Caco-2 (cell line): ENCODE results near the gene CNFN. TPM values are rescaled to one million over a fixed set of nuclear protein-coding genes. Genes with fewer than 3 reads are reported as not detected.

Experiments
- BruUV-seq: library from RNA; stranded (reverse); fragments of 400-500 nt; replicated peaks from 2 replicates; lab custom pipeline; 2021; lab: Mats Ljungman, UMichigan
- CTCF ChIA-PET: fragments of 300-600 bp; sonication (Branson Sonifier 250); formaldehyde crosslinking; loops from one replicate; lab custom pipeline; 2022; ENCODE audit warnings: antibody characterized with exemption; lab: Charles Lee
- POLR2A ChIA-PET: fragments of 300-600 bp; sonication (Branson Sonifier 250); formaldehyde crosslinking; loops from one replicate; lab custom pipeline; 2022; ENCODE audit warnings: antibody characterized with exemption; lab: Charles Lee
- DNase-seq, 2 experiments: peaks; one replicate each; pipeline versions ENCODE4 v3.0.0 to v3.0.0-alpha.2; 2020 to 2022
- H3K27me3 ChIP-seq: replicated peaks from 2 replicates; pipeline ENCODE4 v1.6.0; 2011; ENCODE audit warnings: low read length; ENCODE audit not compliant: control insufficient read depth, insufficient read depth
- H3K36me3 ChIP-seq: 2 replicates; pipeline ENCODE4 v1.5.1; 2011; ENCODE audit warnings: low read length; ENCODE audit not compliant: control insufficient read depth, insufficient read depth
- H3K4me1 ChIP-seq: fragments of 250-450 bp; sonication (Bioruptor Pico); 2 replicates; pipeline ENCODE4 v1.5.1; 2020; ENCODE audit warnings: mild to moderate bottlenecking
- H3K4me3 ChIP-seq: 2 replicates; pipeline ENCODE4 v1.5.1; 2011; ENCODE audit warnings: low read depth, mild to moderate bottlenecking, control low read depth, low read length
- H3K9me3 ChIP-seq: fragments of 250-450 bp; sonication (Bioruptor Pico); 2 replicates; pipeline ENCODE4 v1.5.1; 2020; ENCODE audit warnings: mild to moderate bottlenecking, moderate library complexity
- H3K27ac Mint-ChIP-seq: one replicate; pipeline ENCODE4 v1.8.0; 2022; ENCODE audit warnings: mixed read lengths; ENCODE audit not compliant: unreplicated experiment
- H3K27me3 Mint-ChIP-seq: one replicate; pipeline ENCODE4 v1.8.0; 2022; ENCODE audit warnings: mixed read lengths; ENCODE audit not compliant: insufficient read depth, unreplicated experiment
- H3K36me3 Mint-ChIP-seq: one replicate; pipeline ENCODE4 v1.8.0; 2022; ENCODE audit warnings: mild to moderate bottlenecking, mixed read lengths; ENCODE audit not compliant: insufficient read depth, unreplicated experiment
- H3K4me1 Mint-ChIP-seq: one replicate; pipeline ENCODE4 v1.8.0; 2022; ENCODE audit warnings: low read depth, mixed read lengths; ENCODE audit not compliant: unreplicated experiment
- H3K4me3 Mint-ChIP-seq: one replicate; pipeline ENCODE4 v1.8.0; 2022; ENCODE audit warnings: mild to moderate bottlenecking, moderate library complexity, mixed read lengths; ENCODE audit not compliant: unreplicated experiment
- H3K9me3 Mint-ChIP-seq: one replicate; pipeline ENCODE4 v1.8.0; 2022; ENCODE audit warnings: mixed read lengths; ENCODE audit not compliant: unreplicated experiment
- intact Hi-C: fragments of 100-400 bp; cut with micrococcal nuclease; formaldehyde crosslinking; loops from one replicate; pipeline ENCODE4 v1.10.0; 2022; ENCODE audit not compliant: unreplicated experiment
- total RNA-seq: library from RNA; stranded (reverse); gene quantifications from 2 replicates; pipeline ENCODE4 v1.2.3, GENCODE V29; 2022
- TF ChIP-seq, protein P1 (sequence below), 2 experiments: fragments of 200-600 bp in 1 of 2; IDR thresholded peaks; 1 replicate in 1 of 2; 2 replicates in 1 of 2; pipeline versions ENCODE4 v1.5.1 to v1.8.0; 2011 to 2022; ENCODE audit warnings: antibody characterized with exemption in 1 of 2, control low read depth in 1 of 2, inconsistent platforms in 1 of 2, low read depth in 1 of 2, low read length in 1 of 2, mild to moderate bottlenecking in 1 of 2, moderate library complexity in 1 of 2; ENCODE audit not compliant: insufficient read depth in 1 of 2, severe bottlenecking in 1 of 2, unreplicated experiment in 1 of 2

Gene CNFN
- total RNA-seq, 1 experiment from 2014 or later = 4.1 TPM

DNA sequence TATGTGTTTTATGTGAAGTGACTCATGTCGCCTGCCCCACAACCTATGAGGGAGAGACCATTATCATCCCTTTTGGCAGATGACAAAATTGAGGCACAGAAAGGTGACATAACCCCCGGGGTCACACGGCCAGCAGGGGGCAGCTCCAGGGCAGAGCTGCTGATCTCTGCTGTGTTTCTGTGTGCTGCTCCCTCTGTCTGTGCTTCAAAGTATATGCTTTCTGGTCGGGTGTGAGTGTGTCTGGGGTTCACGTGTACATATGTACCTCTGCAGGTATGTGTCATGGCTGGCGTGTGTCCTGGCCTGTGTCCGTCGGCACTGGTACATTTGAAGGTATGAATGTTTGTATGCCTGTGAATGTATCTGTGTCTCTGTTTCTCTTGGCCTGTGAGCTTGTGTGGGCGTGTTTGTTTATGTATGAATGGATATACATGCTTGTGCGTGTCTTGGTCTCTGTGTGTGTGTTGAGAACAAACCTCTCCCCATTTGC, 30.0 kb upstream of the CNFN start:
- DNase-seq = peak; percentile 71 to 81
- H3K9me3 ChIP-seq = no peaks in the 10 kb centered on the region
- no peaks in the 10 kb centered on the region for H3K36me3 ChIP-seq
- H3K4me1 ChIP-seq = peaks cover 14% of the 10 kb centered on the region
- no peak overlapping the region for H3K4me3 Mint-ChIP-seq
- BruUV-seq = no TSS peak
- intact Hi-C loops = no loop called here
- H3K4me1 Mint-ChIP-seq = peaks cover 15% of the 10 kb centered on the region
- H3K27me3 Mint-ChIP-seq = no peaks in the 10 kb centered on the region
- TF ChIP-seq, protein P1, sequence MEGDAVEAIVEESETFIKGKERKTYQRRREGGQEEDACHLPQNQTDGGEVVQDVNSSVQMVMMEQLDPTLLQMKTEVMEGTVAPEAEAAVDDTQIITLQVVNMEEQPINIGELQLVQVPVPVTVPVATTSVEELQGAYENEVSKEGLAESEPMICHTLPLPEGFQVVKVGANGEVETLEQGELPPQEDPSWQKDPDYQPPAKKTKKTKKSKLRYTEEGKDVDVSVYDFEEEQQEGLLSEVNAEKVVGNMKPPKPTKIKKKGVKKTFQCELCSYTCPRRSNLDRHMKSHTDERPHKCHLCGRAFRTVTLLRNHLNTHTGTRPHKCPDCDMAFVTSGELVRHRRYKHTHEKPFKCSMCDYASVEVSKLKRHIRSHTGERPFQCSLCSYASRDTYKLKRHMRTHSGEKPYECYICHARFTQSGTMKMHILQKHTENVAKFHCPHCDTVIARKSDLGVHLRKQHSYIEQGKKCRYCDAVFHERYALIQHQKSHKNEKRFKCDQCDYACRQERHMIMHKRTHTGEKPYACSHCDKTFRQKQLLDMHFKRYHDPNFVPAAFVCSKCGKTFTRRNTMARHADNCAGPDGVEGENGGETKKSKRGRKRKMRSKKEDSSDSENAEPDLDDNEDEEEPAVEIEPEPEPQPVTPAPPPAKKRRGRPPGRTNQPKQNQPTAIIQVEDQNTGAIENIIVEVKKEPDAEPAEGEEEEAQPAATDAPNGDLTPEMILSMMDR (IDR thresholded peaks at IDR 0.05; ENCODE audit: insufficient read depth in 1 of 2, low read depth in 1 of 2, low read length in 1 of 2, severe bottlenecking in 1 of 2, unreplicated experiment in 1 of 2) = peak; percentile 90
- H3K4me3 ChIP-seq = no peak overlapping the region
- H3K27ac Mint-ChIP-seq = no peak overlapping the region
- no peaks in the 10 kb centered on the region for H3K27me3 ChIP-seq
- peaks cover 17% of the 10 kb centered on the region for H3K36me3 Mint-ChIP-seq
- CTCF ChIA-PET = interaction anchor here (0.6 to 1.2 kb wide), 8 partner anchors 13 to 1671 kb away, joined by 3 to 9 read pairs (median 3); no protein-coding TSS in a partner anchor
- POLR2A ChIA-PET = interaction anchor here (0.6 kb wide), 1 partner anchor 23 kb away, joined by 3 read pairs; no protein-coding TSS in a partner anchor
- H3K9me3 Mint-ChIP-seq = no peaks in the 10 kb centered on the region

DNA sequence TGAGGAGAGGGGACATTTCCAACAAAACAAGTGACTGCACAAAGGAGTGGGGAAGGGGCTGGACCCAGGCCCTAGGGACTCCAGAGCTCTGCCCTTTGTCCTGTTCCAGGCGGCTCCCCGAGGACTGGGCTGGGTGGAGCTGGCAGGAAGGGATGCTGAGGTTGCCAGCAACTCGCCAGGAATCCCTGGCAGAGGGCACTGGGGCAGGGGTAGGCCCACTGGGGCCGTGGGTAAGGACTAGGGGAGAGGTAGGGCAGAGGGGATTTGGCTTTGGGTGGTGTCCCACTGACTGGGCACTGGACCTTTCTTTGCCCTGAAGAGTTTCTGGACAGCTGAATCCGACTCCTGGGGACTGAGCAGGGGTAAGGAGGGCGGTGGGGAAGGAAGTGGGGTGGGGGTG, 29.2 kb upstream of the CNFN start:
- H3K27me3 Mint-ChIP-seq = no peaks in the 10 kb centered on the region
- intact Hi-C loops = no loop called here
- no peak overlapping the region for H3K4me3 Mint-ChIP-seq
- H3K4me1 ChIP-seq = peaks cover 11% of the 10 kb centered on the region
- CTCF ChIA-PET = interaction anchor here (0.6 to 1.2 kb wide), 3 partner anchors 13 to 82 kb away, joined by 3 read pairs; no protein-coding TSS in a partner anchor
- no peaks in the 10 kb centered on the region for H3K9me3 Mint-ChIP-seq
- no TSS peak for BruUV-seq
- no peaks in the 10 kb centered on the region for H3K27me3 ChIP-seq
- peaks cover 15% of the 10 kb centered on the region for H3K4me1 Mint-ChIP-seq
- no peaks in the 10 kb centered on the region for H3K9me3 ChIP-seq
- POLR2A ChIA-PET = no interaction called here
- TF ChIP-seq, protein P1 (IDR thresholded peaks at IDR 0.05; ENCODE audit: insufficient read depth in 1 of 2, low read depth in 1 of 2, low read length in 1 of 2, severe bottlenecking in 1 of 2, unreplicated experiment in 1 of 2) = no peak
- peaks cover 11% of the 10 kb centered on the region for H3K36me3 Mint-ChIP-seq
- H3K36me3 ChIP-seq = no peaks in the 10 kb centered on the region
- H3K4me3 ChIP-seq = no peak overlapping the region
- no peak overlapping the region for H3K27ac Mint-ChIP-seq
- DNase-seq = no peak

DNA sequence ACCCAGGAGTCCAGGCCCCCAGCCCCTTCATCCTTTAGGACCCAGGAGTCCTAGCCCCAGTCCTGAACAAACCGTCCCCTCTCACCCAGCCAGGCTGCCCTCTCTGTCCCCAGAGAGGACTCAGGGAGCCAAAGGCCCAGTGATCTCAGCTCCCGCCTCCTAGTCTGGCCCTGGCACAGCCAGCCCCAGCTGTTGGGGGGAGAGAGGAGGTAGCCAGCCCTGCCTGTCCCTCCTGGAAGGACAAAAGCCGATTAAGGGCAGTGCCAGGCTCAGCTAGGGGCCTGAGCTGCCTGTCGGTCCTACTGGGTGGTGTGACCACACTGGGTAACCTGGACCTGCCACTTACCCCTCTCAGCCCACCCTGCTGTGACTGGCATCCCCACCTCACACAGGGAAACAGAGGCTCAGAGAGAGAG, 22.6 kb upstream of the CNFN start:
- H3K9me3 Mint-ChIP-seq = no peaks in the 10 kb centered on the region
- H3K27me3 Mint-ChIP-seq = no peaks in the 10 kb centered on the region
- H3K4me3 ChIP-seq = no peak overlapping the region
- no peak for DNase-seq
- TF ChIP-seq, protein P1 (IDR thresholded peaks at IDR 0.05; ENCODE audit: insufficient read depth in 1 of 2, low read depth in 1 of 2, low read length in 1 of 2, severe bottlenecking in 1 of 2, unreplicated experiment in 1 of 2) = no peak
- peaks cover 6% of the 10 kb centered on the region for H3K36me3 Mint-ChIP-seq
- H3K4me1 Mint-ChIP-seq = peaks cover 5% of the 10 kb centered on the region
- H3K4me3 Mint-ChIP-seq = no peak overlapping the region
- no peak overlapping the region for H3K27ac Mint-ChIP-seq
- no peaks in the 10 kb centered on the region for H3K27me3 ChIP-seq
- POLR2A ChIA-PET = interaction anchor here (1.1 kb wide), 1 partner anchor 16 kb away, joined by 4 read pairs; no protein-coding TSS in a partner anchor
- H3K4me1 ChIP-seq = no peaks in the 10 kb centered on the region
- intact Hi-C loops = no loop called here
- no TSS peak for BruUV-seq
- no peaks in the 10 kb centered on the region for H3K9me3 ChIP-seq
- CTCF ChIA-PET = interaction anchor here (1.3 kb wide), 1 partner anchor 11 kb away, joined by 6 read pairs; no protein-coding TSS in a partner anchor
- no peaks in the 10 kb centered on the region for H3K36me3 ChIP-seq
